Activated T-cell treated with anti-CD3 and anti-CD28 coated beads for 4 hours (primary cell): ENCODE measurements around the gene SETDB2.

ENCODE experiments used
- DNase-seq: peaks from one replicate; pipeline ENCODE4 v3.0.0-alpha.2; 2020

SETDB2 gene

GRCh38 chr13:49476529-49476928 is 32.5 kb downstream of the SETDB2 start:
- no peak for DNase-seq

DNA sequence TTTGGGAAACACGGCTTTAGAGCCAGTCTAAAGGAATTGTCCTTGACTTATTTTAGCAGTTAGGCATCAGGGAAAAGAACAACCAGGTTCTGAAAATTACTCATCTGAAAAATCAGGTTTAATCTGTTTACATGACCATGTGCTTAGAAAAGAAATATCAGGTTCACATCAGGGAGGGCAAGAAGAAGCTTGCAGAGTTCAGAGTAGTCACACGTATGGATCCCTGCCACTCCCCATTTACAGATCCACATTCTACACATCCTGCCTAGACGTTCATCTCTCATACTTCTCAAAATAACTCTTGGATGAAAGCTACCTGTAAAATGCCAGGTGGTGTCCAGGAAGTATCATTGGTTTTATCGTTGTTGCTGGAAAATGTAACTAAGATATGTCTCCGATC is 37.7 kb downstream of the SETDB2 start:
- no peak for DNase-seq

DNA sequence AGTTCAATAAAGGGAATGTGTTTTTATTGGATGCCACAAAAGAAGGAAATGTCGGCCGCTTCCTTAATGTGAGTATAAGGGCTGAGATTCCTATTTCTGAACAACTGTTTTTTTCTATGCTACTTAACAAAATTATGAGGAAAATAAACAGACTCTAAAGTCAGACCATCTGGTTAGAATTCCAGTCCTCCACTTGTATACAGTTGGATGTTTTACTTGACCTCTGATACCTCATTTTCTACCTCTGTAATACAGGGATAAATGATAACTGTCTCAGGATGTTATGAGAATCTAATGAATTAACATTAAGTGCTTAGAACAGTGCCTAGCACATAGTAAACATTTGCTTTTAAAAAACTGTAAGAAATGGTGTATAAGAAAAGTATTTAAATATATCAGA is 44.5 kb downstream of the SETDB2 start:
- no peak for DNase-seq

DNA sequence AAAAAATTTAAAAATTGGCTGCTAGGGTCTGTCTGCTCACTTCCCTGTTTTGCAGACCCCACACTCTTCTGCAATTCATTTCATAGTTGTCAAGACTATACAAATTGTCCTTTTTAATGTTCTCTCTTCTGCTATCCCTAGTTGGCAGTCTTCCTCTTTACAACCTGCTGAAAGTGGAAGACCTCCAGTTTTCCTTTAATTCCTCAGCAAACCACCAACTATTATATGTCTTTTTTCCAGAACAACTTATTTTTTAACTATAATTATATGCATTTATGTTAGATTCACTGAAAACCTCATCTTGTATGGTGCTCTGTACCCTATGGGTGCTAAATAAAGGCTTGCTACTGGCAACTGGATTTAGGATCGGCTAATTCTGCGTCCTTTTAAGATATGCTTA is 50.6 kb downstream of the SETDB2 start:
- DNase-seq, result no peak

DNA sequence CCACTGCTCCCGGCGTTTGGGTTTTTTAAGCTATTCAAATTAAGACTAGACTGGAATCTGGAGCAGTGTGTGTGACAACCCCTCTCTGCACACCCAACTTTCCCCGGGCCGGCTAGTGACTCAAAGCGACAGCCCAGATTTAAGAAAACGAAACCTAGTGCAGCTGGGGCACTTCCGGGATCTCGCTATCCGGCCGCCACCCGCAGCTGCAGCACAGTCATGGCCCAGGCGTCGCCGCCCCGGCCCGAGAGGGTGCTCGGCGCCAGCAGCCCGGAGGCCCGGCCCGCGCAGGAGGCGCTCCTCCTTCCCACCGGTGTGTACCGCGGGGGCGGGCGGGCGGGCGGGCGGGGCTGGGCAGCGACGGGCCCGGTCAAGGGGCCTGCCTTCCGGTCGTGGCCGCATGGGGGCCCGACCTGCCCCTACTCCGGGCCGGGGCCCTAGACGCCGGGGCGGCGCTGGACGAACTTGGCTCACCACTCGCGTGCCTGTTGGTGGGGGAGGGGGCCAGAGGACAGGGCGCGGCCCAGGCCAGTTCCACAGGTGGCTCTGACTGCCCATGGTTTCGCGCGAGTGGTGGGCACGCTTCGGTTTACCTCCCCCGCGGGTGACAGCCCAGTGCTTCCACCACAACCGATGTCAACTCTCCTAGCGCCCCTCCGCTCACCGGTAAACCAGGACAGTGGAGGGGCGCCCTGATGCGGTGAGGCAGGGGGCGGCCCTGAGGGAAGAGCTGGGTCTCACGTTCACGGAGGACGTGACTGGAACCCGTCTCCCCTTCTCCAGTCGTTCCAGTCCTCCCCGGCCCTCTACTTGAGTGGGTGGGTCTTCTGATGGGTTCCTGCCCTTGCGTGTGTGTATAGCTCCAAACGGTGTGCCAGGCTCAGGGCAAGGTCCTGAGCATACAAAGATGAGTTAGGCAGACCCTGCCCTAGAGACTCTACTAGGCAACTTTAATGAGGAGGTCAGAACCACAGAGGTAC is 52.0 kb downstream of the SETDB2 start, which contains the start of gene PHF11:
Gene PHF11, plus strand, starts transcription at position 171 of the 980 bp plus-strand sequence. Its CDS starts 49 bp downstream, at position 220.
- DNase-seq, result peak; percentile 80

GRCh38 chr13:49496837-49497236 is 52.8 kb downstream of the SETDB2 start:
- DNase-seq, result peak; percentile 54

GRCh38 chr13:49497272-49497671 is 53.2 kb downstream of the SETDB2 start:
- DNase-seq, result no peak

DNA sequence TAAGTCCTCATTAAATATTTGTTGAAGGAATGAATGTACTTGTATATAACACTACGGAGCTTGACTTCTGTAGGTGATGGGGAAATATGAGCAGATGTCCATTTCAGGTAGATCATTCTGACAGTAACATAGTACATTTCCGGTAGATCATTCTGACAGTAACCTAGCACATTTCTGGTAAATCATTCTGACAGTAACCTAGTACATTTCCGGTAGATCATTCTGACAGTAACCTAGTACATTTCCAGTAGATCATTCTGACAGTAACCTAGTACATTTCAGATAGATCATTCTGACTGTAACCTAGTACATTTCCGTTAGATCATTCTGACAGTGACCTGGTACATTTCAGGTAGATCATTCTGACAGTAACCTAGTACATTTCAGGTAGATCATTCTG is 54.1 kb downstream of the SETDB2 start:
- no peak for DNase-seq

GRCh38 chr13:49499889-49500660 is 56.0 kb downstream of the SETDB2 start:
- DNase-seq, result no peak

DNA sequence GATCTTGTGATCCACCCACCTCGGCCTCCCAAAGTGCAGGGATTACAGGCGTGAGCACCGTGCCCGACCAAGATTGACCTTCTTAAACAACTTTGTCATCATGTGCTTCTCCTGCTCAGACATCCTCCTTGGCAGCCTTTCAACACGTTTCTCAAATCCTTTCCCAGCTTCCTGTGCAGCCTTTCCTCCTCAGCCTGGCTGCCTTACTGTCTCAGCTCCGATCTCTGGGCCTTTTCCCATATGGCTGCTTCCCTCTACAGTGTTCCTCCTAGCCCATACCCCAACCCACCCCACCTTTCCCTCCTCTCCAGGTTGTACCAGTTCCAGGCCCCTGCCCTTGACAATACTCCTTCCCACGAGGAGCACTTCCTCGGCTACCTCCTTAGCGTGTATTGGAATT is 58.9 kb downstream of the SETDB2 start:
- DNase-seq, result no peak

GRCh38 chr13:49503951-49504350 is 59.9 kb downstream of the SETDB2 start:
- DNase-seq, result no peak

DNA sequence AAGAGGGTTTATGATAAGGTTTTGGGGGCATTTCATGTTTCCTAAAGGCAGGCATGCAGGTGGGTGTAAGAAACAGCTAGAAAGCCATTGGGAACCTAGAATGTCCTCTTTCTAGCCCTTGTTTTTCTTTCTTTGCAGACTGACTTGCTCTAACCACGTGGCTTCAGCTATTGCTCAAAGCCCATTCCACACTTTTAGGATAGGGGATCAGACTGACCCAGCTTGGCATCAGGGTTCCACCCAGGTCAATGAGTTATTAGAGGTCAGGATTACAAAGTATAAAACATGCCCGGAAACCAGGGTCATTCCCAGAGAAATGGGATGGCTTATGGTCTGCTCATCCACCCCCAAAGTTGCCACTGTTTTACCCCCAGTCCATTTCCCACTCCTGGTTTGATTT is 68.5 kb downstream of the SETDB2 start:
- no peak for DNase-seq

DNA sequence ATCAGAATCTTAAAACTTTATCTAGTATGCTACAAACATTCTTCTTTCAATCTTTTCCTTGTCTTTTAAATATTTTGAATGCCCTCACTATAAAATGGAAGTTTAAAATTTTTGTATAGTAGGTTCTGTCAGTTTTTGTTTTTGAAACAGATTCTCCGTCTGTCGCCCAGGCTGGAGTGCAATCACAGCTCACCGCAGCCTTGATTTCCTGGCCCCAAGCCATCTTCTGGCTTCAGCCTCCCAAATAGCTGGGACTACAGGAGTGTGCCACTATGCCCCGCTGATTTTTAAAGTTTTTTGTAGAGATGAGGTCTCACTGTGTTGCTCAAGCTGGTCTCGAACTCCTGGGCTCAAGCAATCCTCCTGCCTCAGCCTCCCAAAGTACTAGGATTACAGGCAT is 72.4 kb downstream of the SETDB2 start:
- DNase-seq, result no peak

- no peak for DNase-seq
Measured at GRCh38 chr13:49517461-49517860, 73.4 kb downstream of the SETDB2 start.

DNA sequence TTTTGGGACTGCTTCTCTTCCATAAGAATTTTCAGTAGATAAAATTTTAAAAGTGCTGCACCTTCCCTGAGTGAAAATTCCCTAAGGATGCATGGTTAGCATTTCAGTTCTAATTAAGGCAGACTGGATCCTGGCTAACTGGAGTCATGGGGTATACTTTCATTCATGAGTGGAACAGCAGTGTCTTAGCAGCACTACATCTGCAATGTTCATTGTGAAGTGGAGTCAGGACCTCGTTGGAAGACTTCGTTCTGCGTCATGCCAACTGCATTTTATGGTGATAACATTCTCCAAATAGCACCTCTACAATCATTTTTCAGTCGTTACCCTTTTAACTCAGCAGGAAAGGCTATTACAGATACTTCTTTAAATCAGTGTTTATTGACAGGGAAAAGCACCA is 77.2 kb downstream of the SETDB2 start:
- no peak for DNase-seq

DNA sequence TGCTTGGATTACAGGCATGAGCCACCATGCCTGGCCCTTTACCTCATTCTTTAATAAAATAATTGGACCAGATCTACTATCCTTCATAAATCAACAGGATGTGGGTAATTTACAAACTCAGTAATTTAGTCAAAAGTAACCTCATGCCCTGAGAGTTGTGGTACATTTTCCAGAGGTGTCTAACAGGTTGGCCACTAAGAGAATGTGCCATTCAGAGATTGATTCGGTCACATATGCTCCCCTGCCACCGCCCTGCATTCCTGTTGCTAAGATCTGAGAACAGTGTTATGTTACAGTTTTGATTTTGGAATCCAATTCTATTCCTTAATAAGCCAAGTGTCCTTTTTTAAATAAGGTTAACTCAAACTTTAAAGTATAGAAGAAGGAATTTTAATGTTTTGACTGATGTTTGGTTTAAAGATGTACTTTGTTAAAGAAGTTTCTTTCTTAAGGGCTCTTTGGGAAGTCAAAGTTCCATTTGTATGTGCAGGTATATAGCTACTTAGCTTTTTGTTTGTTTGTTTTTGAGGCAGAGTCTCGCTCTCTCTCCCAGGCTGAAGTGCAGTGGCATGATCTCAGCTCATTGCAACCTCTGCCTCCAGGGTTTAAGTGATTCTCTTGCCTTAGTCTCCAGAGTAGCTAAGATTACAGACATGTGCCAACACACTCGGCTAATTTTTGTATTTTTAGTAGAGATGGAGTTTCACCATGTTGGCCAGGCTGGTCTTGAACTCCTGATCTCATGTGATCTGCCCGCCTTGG is 80.8 kb downstream of the SETDB2 start:
- no peak for DNase-seq

DNA sequence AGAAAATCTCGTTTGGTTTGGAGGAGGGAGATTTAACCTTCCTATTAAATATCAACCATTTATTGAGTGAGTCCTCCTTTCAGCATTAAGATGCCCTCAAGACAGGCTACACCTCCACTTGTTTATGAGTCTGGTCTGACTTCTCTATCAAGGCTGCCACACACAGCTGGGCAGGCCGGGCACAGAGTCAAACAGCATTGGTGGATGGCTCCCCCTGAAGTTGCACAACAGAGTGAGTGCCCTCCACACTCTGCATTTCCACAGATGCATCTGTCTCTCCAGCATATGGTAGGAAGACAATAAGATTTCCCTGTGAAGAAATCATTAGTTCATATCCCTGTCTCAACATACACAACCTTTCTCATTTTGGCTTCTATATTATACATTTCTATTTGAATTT is 83.0 kb downstream of the SETDB2 start:
- no peak for DNase-seq

DNA sequence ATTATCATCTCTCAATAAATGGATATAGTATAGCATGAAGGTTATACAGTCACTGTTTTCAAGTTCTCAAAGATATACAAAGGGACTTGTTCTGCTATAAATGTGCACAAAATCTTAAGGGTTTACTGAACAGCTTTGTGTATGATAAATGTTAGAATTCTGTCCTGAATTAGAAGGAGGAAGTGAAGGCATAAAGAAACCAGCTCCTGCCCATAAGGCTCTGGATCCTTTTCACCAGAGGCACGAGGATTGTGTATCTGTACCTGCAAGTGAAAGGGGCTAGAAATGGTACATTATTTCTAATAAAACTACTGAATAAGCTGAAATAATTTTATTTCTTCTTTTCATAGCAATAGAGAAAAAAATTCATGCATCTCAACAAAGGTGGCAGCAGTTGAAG is 84.1 kb downstream of the SETDB2 start:
- DNase-seq, result no peak

DNA sequence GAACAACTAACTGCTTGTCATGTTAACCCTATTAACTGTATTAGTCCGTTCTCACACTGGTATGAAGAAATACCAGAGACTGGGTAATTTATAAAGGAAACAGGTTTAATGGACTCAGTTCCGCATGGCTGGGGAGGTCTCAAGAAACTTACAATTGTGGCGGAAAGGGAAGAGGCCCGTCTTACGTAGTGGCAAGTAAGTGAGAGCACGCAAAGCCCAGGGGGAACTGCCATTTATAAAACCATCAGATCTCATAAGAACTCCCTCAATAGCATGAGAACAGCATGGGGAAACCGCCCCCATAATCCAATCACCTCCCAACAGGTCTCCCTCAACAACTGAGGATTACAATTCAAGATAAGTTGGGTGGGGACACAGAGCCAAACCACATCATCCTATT is 86.4 kb downstream of the SETDB2 start:
- no peak for DNase-seq

- no peak for DNase-seq
Measured at GRCh38 chr13:49532593-49532992, 88.5 kb downstream of the SETDB2 start.

DNA sequence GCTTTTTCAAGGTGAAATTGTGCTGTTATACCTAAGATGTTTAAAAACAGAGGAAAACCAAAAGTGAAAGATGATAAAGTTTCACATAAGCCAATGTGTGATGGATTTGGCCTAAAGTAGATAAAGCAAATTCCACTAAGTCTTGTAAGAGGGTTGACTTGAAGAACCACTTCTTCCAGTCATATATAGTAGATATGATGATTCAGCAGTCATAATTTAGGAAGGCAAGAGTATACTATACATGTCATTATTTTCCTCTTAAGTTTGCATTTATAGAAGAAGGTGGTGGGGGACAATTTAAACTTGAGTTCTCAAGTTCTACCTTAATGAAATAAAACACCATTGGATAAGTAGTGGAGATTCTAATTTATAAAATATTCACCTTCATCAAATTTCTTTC is 88.9 kb downstream of the SETDB2 start:
- DNase-seq, result no peak

- DNase-seq, result no peak
Measured at GRCh38 chr13:49533591-49534269, 89.7 kb downstream of the SETDB2 start.
